Neural cell (in vitro differentiated cells): ENCODE measurements around the gene EML6. TPM values are rescaled to one million over a fixed set of nuclear protein-coding genes. Genes with fewer than 3 reads are reported as not detected.

Source experiments
- H2AFZ ChIP-seq: fragments of 200-600, 300-800 bp; sonication (generic), shearing (Covaris generic); 2 replicates; pipeline ENCODE4 v1.6.0; 2014; ENCODE audit warnings: low read depth, mild to moderate bottlenecking, antibody characterized with exemption, low read length, moderate library complexity
- H3F3A ChIP-seq: fragments of 200-600 bp; shearing (Covaris generic); 2 replicates; pipeline ENCODE4 v1.6.1; 2016; ENCODE audit warnings: mild to moderate bottlenecking, moderate library complexity, mixed read lengths, antibody characterized with exemption, low read length; ENCODE audit not compliant: insufficient read depth, poor library complexity, severe bottlenecking
- H3K27ac ChIP-seq: fragments of 200-600, 300-800 bp; sonication (generic), shearing (Covaris generic); 2 replicates; pipeline ENCODE4 v1.5.1; 2014; ENCODE audit warnings: mild to moderate bottlenecking, low read length, moderate library complexity
- H3K27me3 ChIP-seq: fragments of 300-800, 200-600 bp; sonication (generic), shearing (Covaris generic); 2 replicates; pipeline ENCODE4 v1.6.0; 2014; ENCODE audit warnings: mild to moderate bottlenecking, low read depth, low read length, moderate library complexity; ENCODE audit not compliant: insufficient read depth
- H3K36me3 ChIP-seq: fragments of 300-800, 200-600 bp; sonication (generic), shearing (Covaris generic); 2 replicates; pipeline ENCODE4 v1.5.1; 2014; ENCODE audit warnings: mild to moderate bottlenecking, antibody characterized with exemption, low read length, moderate library complexity; ENCODE audit not compliant: insufficient read depth
- H3K4me2 ChIP-seq: fragments of 300-800, 200-600 bp; sonication (generic), shearing (Covaris generic); 2 replicates; pipeline ENCODE4 v1.6.0; 2014; ENCODE audit warnings: mild to moderate bottlenecking, low read length
- H3K4me3 ChIP-seq: fragments of 300-800, 200-600 bp; sonication (generic), shearing (Covaris generic); 2 replicates; pipeline ENCODE4 v1.5.1; 2014; ENCODE audit warnings: mild to moderate bottlenecking, low read length, moderate library complexity
- H3K79me2 ChIP-seq: fragments of 200-600 bp; shearing (Covaris generic); replicated peaks from 2 replicates; pipeline ENCODE4 v1.6.0; 2014; ENCODE audit warnings: mild to moderate bottlenecking, low read length, moderate library complexity; ENCODE audit not compliant: insufficient read depth
- H3K9ac ChIP-seq: fragments of 300-800, 200-600 bp; sonication (generic), shearing (Covaris generic); 2 replicates; pipeline ENCODE4 v1.6.1; 2016; ENCODE audit warnings: mild to moderate bottlenecking, low read length, mixed read lengths
- H3K9me2 ChIP-seq: fragments of 200-600 bp; shearing (Covaris generic); 2 replicates; pipeline ENCODE4 v1.6.1; 2016; ENCODE audit warnings: mild to moderate bottlenecking, low read length, mixed read lengths; ENCODE audit not compliant: insufficient read depth
- H3K9me3 ChIP-seq: fragments of 200-600, 300-800 bp; sonication (generic), shearing (Covaris generic); 2 replicates; pipeline ENCODE4 v1.6.1; 2016; ENCODE audit warnings: mild to moderate bottlenecking, mixed run types, low read length, moderate library complexity, mixed read lengths
- H4K20me1 ChIP-seq: fragments of 200-600 bp; shearing (Covaris generic); 2 replicates; pipeline ENCODE4 v1.6.1; 2016; ENCODE audit warnings: mild to moderate bottlenecking, mixed run types; ENCODE audit not compliant: insufficient read depth
- CTCF ChIP-seq: fragments of 450-650 bp; IDR thresholded peaks from 2 replicates; pipeline ENCODE4 v1.5.1; 2014; ENCODE audit warnings: antibody characterized with exemption, mild to moderate bottlenecking, moderate library complexity; ENCODE audit not compliant: poor library complexity, severe bottlenecking
- EP300 ChIP-seq: fragments of 450-650 bp; conservative IDR thresholded peaks from 2 replicates; pipeline ENCODE4 v1.6.1; 2014; ENCODE audit warnings: antibody characterized with exemption, mild to moderate bottlenecking, moderate library complexity; ENCODE audit not compliant: poor library complexity, severe bottlenecking
- EZH2 ChIP-seq: fragments of 200-600, 300-800 bp; shearing (Covaris generic), sonication (generic); IDR thresholded peaks from 2 replicates; pipeline ENCODE4 v1.6.1; 2014; ENCODE audit warnings: antibody characterized with exemption, low read length, borderline replicate concordance, mild to moderate bottlenecking; ENCODE audit not compliant: insufficient read depth, poor library complexity, severe bottlenecking
- MXI1 ChIP-seq: fragments of 450-650 bp; conservative IDR thresholded peaks from 2 replicates; pipeline ENCODE4 v1.6.1; 2014; ENCODE audit warnings: antibody characterized with exemption, mild to moderate bottlenecking; ENCODE audit not compliant: poor library complexity, severe bottlenecking
- POLR2AphosphoS5 ChIP-seq: IDR thresholded peaks from 2 replicates; pipeline ENCODE4 v1.6.1; 2012
- RAD21 ChIP-seq: fragments of 450-650 bp; conservative IDR thresholded peaks from 2 replicates; pipeline ENCODE4 v1.6.1; 2014; ENCODE audit warnings: antibody characterized with exemption, mild to moderate bottlenecking, moderate library complexity
- REST ChIP-seq: IDR thresholded peaks from 2 replicates; pipeline ENCODE4 v1.6.1; 2012; ENCODE audit warnings: borderline replicate concordance
- SMC3 ChIP-seq: fragments of 450-650 bp; conservative IDR thresholded peaks from 2 replicates; pipeline ENCODE4 v1.6.1; 2014; ENCODE audit warnings: antibody characterized with exemption, mild to moderate bottlenecking, moderate library complexity; ENCODE audit not compliant: poor library complexity
- TAF1 ChIP-seq: IDR thresholded peaks from 2 replicates; pipeline ENCODE4 v1.6.1; 2012; ENCODE audit warnings: low read depth
- polyA plus RNA-seq: library from polyadenylated mRNA; depleted of rRNA; stranded (reverse); fragments of >200 nt; gene quantifications from 2 replicates; pipeline ENCODE4 v1.2.3, GENCODE V29; 2014

Gene EML6
- polyA plus RNA-seq, 1 donor from 2014 or later = 13.4 TPM

- Histone ChIP-seq H4K20me1 (peaks cover 22% of the 10 kb centered on the region), H3K9me2 (no peaks in the 10 kb centered on the region), H3K4me3 (peak overlapping the region; percentile 10), H3F3A (no peaks in the 10 kb centered on the region), H3K9me3 (no peaks in the 10 kb centered on the region), H3K27me3 (no peaks in the 10 kb centered on the region), H3K27ac (no peak overlapping the region), H3K9ac (no peak overlapping the region), H3K36me3 (peaks cover 6% of the 10 kb centered on the region), H3K4me2 (no peak overlapping the region), H3K79me2 (peaks cover 96% of the 10 kb centered on the region), H2AFZ (no peak overlapping the region)
- TF ChIP-seq POLR2AphosphoS5 = no peak
Observed at GRCh38 chr2:55009277-55010060, 286.0 kb downstream of the EML6 start.

GRCh38 chr2:55010149-55010591 lies 286.7 kb downstream of the EML6 start:
- no peak for TF ChIP-seq REST
- TF ChIP-seq EP300 = no peak
- no peak for TF ChIP-seq POLR2AphosphoS5
- TF ChIP-seq RAD21 = no peak
- TF ChIP-seq MXI1 = no peak
- no peak for TF ChIP-seq TAF1
- TF ChIP-seq CTCF = no peak
- no peak for TF ChIP-seq SMC3
- TF ChIP-seq EZH2 = no peak
- no peak overlapping the region for H2AFZ ChIP-seq
- H3K27me3 ChIP-seq = no peaks in the 10 kb centered on the region
- H4K20me1 ChIP-seq = peaks cover 22% of the 10 kb centered on the region
- no peaks in the 10 kb centered on the region for H3K9me3 ChIP-seq
- no peak overlapping the region for H3K9ac ChIP-seq
- peaks cover 96% of the 10 kb centered on the region for H3K79me2 ChIP-seq
- peak overlapping the region; percentile 10 for H3K4me3 ChIP-seq
- H3K4me2 ChIP-seq = no peak overlapping the region
- H3K36me3 ChIP-seq = peaks cover 6% of the 10 kb centered on the region
- H3K27ac ChIP-seq = no peak overlapping the region
- H3F3A ChIP-seq = no peaks in the 10 kb centered on the region
- H3K9me2 ChIP-seq = no peaks in the 10 kb centered on the region
